Measurements from ENCODE around the gene SPOP.
"Not testable (repeated sequence)": the region's sequence is repeated elsewhere in the genome, so short reads cannot be mapped to it uniquely, and the experiment has no call there.

Gene SPOP

GRCh38 chr17:49646391-49647255 lies 31.3 kb downstream of the SPOP start:
- no peak for DNase-seq

DNA sequence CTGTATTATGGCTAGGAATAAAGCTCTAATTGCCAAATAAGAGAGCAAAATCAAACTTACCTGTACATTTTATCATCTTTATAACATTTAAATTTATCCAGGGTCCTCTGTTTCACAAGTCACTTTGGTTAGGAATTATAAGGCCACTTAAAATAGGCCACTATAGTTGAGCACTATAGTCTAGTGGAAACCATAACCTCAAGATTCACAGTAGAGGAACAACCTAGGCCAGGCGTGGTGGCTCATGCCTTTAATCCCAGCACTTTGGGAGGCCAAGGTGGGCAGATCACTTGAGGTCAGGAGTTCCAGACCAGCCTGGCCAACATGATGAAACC lies 31.9 kb downstream of the SPOP start:
- DNase-seq: not testable (repeated sequence)

GRCh38 chr17:49645654-49646053 lies 32.2 kb downstream of the SPOP start:
- DNase-seq: no peak

DNA sequence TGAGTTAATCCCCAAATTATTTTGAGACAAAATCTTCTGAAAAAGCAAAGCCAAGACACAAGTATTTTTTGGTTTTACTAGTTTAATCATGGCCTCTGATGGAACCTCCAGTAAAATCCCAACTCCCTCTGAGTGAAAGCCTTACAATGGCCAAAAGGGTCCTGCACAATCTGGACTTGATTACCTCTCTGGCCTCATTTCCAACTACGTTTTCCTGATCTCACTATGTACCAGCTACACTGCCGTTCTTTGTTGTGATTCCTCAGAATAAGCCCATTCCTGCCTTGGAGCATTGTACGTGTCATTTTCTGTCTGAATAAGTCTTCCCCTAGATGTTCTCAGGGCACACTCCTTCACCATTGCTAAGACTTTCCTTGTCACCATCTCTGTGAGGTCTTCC lies 37.3 kb downstream of the SPOP start:
- no peak for DNase-seq

- no peak for DNase-seq
Observed at GRCh38 chr17:49638818-49639217, 39.1 kb downstream of the SPOP start.

- no peak for DNase-seq
Observed at GRCh38 chr17:49637739-49638138, 40.2 kb downstream of the SPOP start.

GRCh38 chr17:49637050-49637449 lies 40.8 kb downstream of the SPOP start:
- DNase-seq: no peak

DNA sequence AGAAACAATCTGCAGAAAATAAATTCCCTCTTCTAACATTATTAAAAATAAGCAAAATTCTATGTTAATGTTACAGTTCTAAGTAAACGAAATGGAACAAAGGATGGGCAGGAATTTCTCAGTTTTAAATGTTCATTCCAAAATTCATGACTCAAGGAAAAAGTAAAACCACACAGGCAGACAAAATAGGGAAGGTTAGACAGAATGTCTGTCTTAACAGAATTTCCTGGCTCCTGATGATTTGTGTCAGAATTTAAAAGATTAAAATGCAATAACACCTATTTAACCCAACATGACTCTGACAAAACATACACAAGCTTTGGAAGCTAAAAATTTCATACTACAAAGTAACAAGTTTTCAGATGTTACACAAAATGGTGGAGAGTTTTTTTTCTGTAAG lies 42.8 kb downstream of the SPOP start:
- no peak for DNase-seq

DNA sequence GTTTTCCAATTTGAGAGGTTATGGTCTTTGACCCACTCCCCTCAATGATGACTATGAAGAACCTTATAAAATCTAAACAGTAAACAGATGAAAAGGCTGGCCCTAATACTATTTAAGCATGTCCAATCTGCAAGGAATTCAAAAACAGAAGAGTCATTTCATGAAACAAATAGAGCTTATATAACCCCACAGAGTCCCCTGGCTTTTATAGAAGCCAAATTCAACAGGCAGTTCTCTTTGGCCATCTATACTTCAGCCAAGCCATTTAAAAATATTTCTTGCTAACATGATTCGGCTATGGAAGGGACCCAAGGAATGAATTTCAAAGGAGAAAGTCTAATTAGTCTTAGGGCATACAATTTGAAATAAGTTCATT lies 43.4 kb downstream of the SPOP start:
- DNase-seq: no peak

DNA sequence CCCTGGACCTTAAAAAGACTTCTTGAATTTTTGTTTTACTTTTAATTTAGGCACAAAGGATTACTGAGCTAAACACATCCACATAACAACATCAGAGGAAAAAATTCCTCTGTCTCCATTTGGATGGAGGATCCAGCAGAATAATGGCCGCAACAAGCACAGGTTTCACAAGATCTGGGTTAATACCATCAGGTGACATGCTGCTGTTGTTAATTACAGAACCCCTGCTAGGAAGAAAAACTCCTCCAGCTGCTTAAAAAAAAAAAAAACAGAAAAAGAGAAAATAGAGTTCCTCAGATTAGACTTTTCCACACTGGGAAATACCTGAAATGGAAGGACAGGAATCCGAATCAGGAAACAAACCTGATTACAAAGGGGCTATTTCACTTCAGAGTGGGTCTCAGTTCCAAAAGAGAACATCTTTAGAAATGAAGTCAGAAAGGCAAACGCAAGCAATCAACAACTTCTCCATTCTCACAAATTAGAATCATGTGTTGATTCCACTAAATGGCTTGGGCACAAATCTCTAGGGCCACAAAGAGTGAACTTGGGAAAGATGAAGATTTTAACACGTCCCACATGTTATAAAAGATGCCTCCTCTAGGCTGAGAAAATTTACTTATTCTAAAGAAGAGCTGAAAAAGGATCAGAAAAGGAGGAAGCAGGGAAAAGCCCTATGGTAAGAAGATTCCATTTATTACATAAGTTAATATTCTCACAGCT lies 44.0 kb downstream of the SPOP start:
- DNase-seq: no peak

GRCh38 chr17:49633250-49633649 lies 44.6 kb downstream of the SPOP start:
- no peak for DNase-seq

DNA sequence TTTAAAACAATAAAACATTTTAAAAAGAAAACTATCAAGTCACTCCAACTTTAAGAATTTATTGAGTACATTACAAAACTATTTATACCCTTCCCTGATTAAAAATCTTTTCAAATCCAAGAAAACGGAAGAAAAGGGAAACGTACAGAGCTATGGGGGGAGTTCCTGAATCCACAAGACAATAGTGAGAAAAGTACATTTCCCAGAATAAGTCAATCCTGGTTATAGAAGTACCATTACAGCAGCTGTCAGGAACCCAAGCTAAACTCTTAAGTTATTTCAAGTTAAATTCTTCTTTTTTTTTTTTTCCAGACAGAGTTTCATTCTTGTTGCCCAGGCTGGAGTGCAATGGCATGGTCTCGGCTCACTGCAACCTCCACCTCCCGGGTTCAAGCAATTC lies 45.7 kb downstream of the SPOP start:
- DNase-seq: no peak

DNA sequence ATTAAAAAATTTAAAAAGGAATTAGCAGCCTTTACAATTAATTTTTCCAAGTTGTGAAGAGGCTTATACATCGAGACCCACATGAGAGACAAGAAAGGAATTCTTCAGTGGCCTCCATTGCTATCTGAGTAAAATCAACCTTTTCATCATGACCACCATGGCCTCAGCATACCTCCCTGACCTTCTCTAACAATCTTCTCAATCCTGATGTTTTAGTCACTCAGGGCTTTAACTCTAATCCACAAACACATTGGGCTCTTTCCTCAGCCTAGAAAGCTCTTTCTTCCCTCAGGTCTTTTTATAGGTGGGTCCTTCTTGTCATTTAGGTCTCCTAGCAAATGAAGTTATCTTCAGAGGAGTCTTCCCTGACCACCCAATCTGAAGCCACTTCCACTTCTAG lies 46.4 kb downstream of the SPOP start:
- DNase-seq: no peak

DNA sequence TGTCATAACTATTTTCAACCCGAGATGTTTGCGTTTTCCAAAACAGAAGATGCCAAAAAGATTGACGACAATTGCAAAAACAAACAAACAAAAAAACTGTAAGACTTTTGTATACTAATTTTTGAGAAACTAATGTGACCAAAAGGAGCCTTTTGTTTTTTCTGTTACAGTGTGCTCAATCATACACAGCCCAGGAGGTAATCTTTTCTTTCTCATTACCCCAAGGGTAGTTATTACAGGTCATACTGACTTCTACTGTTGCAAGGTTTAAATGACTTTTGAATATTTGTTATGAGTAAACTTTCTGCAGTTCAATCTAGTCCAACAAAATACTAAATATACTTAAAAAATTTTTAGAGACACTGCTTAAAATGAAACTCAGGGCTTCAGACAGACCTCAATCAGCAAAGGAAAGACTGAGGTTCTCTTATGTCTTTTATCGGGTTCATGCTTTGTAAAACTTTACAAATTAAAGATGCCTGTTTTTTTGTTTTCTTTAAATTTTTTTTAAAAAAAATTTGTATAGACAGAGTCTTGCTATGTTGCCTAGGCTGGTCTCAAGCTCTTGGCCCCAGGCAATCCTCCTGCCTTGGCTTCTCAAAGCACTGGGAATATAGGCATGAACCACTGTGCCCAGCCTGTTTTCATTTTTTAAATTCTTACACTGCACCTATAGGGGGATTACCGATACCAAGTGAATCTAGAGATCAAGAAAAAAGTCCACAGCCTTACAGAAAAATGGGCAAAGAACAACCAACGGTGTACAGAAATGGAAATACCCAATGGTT lies 47.6 kb downstream of the SPOP start:
- no peak for DNase-seq

- DNase-seq: no peak
Observed at GRCh38 chr17:49629447-49629846, 48.5 kb downstream of the SPOP start.

DNA sequence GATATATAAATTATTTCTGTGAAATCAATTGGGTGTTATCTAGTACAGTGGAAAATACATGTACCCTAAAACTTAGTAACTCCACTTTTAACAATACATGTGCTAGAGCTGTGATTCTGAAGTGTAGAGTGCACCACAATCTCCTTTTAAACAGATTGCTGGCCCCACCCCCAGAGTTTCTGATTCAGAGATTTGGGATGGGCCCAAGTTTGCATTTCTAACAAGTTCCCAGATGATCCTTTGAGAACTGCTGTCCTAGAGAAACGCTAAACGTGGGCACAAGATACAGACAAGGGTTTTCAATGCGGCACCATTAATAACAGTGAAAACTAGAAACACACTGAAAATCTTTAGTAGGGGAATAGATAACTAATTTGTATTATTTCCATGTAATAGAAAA lies 53.0 kb downstream of the SPOP start:
- DNase-seq: no peak

GRCh38 chr17:49621946-49622529 lies 55.9 kb downstream of the SPOP start:
- DNase-seq: no peak

DNA sequence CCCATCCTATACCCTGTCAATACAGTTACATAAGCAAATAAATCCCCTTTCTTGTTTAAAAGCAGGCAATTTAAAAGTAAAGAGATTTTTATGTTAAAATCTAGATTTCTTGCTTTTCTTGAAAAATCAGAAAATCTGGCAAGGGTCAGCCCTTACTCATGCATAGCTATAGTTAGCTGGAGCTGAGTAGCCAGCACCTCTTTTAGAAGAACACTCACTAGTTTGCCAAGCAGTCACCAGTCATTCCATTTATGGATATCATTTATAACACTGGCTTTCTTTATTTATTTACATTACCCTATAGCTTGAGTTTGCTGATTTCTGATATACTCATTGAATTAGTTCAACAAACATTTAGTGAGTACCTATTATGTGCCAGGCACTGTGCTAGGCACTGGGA lies 56.5 kb downstream of the SPOP start:
- DNase-seq: no peak

DNA sequence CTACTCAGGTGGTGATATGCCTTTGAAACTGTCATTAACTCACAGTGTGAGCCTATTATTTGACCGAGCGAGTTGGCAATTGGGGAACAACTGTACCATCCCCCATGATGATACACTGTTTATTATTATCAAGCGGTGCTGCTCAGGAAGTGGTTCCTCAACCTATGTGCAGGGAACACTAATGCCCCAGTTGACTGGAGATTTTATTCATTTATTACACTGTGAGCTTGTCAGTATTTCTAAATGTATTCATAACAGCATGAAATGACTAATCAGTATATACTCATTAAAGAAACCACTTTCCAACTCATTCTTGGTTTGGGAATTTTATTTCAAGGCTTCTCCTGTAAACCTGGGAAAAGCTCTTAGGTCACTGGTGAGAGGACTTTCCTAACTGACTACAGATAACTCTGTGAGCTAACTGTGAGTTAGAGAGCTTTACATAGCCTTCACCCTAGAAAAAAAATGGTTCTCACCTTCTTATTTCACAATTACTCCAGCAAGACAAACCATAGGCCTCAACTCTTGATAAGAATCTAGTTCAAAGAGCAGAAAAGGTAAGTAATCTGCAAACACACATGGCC lies 59.8 kb downstream of the SPOP start:
- DNase-seq: no peak

DNA sequence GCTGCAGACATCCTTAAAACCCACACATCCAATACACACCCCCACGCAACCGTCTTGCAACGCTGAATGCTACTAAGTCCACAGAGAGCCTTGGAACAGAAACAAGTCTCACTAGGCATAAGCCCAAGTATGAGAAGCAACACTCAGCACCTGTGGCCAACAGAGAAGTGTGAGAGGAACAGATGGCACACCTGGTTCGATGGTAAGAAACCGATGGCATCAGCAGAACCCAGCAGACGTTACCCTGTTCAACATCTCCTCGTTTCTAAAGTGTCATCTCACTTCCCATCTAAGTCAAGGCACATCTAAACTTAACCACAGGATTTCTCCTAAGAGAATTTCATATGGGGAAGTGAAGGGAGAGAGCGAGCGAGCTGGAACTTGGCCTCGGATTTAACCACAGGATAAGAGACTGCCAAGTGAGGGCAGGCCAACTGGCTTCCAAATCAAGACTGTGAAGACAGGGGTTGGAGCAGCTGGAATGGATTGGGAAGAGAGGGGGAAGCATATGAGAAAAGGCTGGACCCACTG lies 61.2 kb downstream of the SPOP start:
- DNase-seq: no peak

- DNase-seq: no peak
Observed at GRCh38 chr17:49616086-49616485, 61.8 kb downstream of the SPOP start.

- no peak for DNase-seq
Observed at GRCh38 chr17:49613182-49613800, 64.6 kb downstream of the SPOP start.

All from NCI-H187 treated with DMSO at 0.1 percent for 48 hours (cell line).